ENCODE results near the gene TCEAL1.

Gene TCEAL1

DNA sequence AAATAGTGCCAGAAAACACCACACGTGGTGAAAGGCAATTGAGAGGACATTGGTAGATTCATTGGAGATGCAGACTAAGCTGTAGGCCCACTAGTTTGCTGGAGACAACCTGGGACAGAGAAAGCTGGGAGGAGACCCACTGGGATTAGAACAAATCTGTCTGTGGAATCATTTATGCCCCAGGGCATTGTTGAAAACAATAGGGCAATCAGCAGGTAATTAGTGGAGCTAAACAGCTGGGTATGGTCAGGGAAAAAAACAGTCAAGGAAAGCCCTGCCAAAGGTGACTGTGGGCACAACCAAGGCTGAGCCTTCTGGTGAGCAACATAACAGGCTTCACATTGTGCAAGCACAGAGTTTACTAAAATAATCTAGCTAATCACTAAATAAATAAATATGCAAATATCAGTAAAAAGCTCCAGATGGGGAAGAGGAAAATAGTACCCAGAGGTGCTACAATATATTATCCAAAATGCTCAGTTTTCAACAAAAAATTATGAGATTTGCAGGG lies 12.0 kb upstream of the TCEAL1 start:
- Histone ChIP-seq H3K36me3 (ENCODE audit: insufficient read depth, low read length) (no peaks in the 10 kb centered on the region), H3K79me2 (ENCODE audit: insufficient read depth, low read length) (no peaks in the 10 kb centered on the region), H3K27me3 (ENCODE audit: insufficient read depth, low read length, poor library complexity) (no peaks in the 10 kb centered on the region), H2AFZ (ENCODE audit: low read depth, low read length) (no peak overlapping the region), H3K9me3 (ENCODE audit: insufficient read depth, low read length, severe bottlenecking) (no peaks in the 10 kb centered on the region), H3K9ac (ENCODE audit: low read depth, low read length) (no peak overlapping the region), H3K4me3 (ENCODE audit: low read depth in 1 of 2, low read length in 2 of 2) (no peak overlapping the region), H3K4me2 (ENCODE audit: insufficient read depth, low read length) (no peak overlapping the region), H3K27ac (ENCODE audit: low read length) (no peak overlapping the region), H3K4me1 (ENCODE audit: insufficient read depth, low read length) (no peaks in the 10 kb centered on the region), H4K20me1 (ENCODE audit: insufficient read depth, low read length) (no peaks in the 10 kb centered on the region)
- TF ChIP-seq, protein P1, sequence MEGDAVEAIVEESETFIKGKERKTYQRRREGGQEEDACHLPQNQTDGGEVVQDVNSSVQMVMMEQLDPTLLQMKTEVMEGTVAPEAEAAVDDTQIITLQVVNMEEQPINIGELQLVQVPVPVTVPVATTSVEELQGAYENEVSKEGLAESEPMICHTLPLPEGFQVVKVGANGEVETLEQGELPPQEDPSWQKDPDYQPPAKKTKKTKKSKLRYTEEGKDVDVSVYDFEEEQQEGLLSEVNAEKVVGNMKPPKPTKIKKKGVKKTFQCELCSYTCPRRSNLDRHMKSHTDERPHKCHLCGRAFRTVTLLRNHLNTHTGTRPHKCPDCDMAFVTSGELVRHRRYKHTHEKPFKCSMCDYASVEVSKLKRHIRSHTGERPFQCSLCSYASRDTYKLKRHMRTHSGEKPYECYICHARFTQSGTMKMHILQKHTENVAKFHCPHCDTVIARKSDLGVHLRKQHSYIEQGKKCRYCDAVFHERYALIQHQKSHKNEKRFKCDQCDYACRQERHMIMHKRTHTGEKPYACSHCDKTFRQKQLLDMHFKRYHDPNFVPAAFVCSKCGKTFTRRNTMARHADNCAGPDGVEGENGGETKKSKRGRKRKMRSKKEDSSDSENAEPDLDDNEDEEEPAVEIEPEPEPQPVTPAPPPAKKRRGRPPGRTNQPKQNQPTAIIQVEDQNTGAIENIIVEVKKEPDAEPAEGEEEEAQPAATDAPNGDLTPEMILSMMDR (IDR thresholded peaks at IDR 0.05; ENCODE audit: borderline replicate concordance, extremely low read depth, low read length, poor library complexity, severe bottlenecking): no peak
- TF ChIP-seq EZH2 (IDR thresholded peaks at IDR 0.05; ENCODE audit: borderline replicate concordance, low read depth, low read length, severe bottlenecking): no peak
- DNase-seq (no peak), ATAC-seq (ENCODE audit: insufficient read depth, low read depth) (no peak)

DNA sequence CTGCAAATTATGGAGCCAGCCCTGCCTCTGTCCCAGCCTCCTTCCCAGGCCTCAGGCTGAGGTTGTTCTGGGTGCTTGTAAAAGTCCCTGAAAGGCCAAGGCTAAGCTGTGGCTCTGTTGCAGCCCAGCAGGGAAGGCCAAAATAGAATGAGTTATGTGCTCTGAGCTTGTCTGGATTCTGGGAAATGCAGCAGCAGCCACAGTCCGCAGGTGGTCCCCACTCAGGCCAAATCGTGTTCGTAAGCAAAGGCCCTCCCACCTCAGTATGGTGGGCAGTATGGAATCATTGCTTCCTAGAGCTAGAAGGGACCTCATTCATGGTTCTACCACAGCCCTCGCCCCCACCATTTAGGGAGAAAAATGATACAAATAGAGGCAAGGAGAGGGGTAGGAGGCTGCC lies 4.7 kb upstream of the TCEAL1 start:
- Histone ChIP-seq H2AFZ (ENCODE audit: low read depth, low read length) (no peak overlapping the region), H3K27me3 (ENCODE audit: insufficient read depth, low read length, poor library complexity) (no peaks in the 10 kb centered on the region), H3K4me1 (ENCODE audit: insufficient read depth, low read length) (peaks cover 11% of the 10 kb centered on the region; the same call in 1 of the 2 replicates), H3K4me3 (ENCODE audit: low read depth in 1 of 2, low read length in 2 of 2) (no peak overlapping the region), H3K9me3 (ENCODE audit: insufficient read depth, low read length, severe bottlenecking) (no peaks in the 10 kb centered on the region), H4K20me1 (ENCODE audit: insufficient read depth, low read length) (no peaks in the 10 kb centered on the region), H3K27ac (ENCODE audit: low read length) (no peak overlapping the region), H3K36me3 (ENCODE audit: insufficient read depth, low read length) (no peaks in the 10 kb centered on the region), H3K4me2 (ENCODE audit: insufficient read depth, low read length) (no peak overlapping the region), H3K79me2 (ENCODE audit: insufficient read depth, low read length) (peaks cover 8% of the 10 kb centered on the region; the same call in 1 of the 2 replicates), H3K9ac (ENCODE audit: low read depth, low read length) (no peak overlapping the region)
- DNase-seq (no peak), ATAC-seq (ENCODE audit: insufficient read depth, low read depth) (no peak)
- TF ChIP-seq EZH2 (IDR thresholded peaks at IDR 0.05; ENCODE audit: borderline replicate concordance, low read depth, low read length, severe bottlenecking): no peak

DNA sequence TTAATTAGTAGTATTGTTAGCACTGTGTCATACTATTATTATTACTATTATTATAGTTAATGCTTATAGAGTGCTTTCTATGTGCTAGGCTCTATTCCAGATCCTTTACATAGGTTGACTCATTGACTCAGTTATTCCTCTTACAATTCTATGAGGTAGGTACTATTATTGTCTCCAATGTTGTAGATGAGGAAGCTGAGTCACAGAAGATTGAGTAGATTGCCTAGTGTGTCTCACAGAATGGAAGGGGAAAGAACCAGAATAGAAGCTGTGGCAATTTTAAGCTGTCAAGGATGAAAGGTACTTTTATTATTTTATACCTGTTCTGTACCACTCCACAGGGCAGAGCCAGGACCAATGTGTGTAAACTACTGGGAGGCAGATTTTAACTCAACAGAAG lies 1.9 kb upstream of the TCEAL1 start:
- DNase-seq (no peak), ATAC-seq (ENCODE audit: insufficient read depth, low read depth) (no peak)
- Histone ChIP-seq H2AFZ (ENCODE audit: low read depth, low read length) (no peak overlapping the region), H3K27me3 (ENCODE audit: insufficient read depth, low read length, poor library complexity) (no peaks in the 10 kb centered on the region), H3K4me1 (ENCODE audit: insufficient read depth, low read length) (peaks cover 22% of the 10 kb centered on the region), H3K9ac (ENCODE audit: low read depth, low read length) (no peak overlapping the region), H3K4me2 (ENCODE audit: insufficient read depth, low read length) (no peak overlapping the region), H4K20me1 (ENCODE audit: insufficient read depth, low read length) (no peaks in the 10 kb centered on the region), H3K4me3 (ENCODE audit: low read depth in 1 of 2, low read length in 2 of 2) (no peak overlapping the region), H3K27ac (ENCODE audit: low read length) (no peak overlapping the region), H3K9me3 (ENCODE audit: insufficient read depth, low read length, severe bottlenecking) (no peaks in the 10 kb centered on the region), H3K36me3 (ENCODE audit: insufficient read depth, low read length) (no peaks in the 10 kb centered on the region), H3K79me2 (ENCODE audit: insufficient read depth, low read length) (peaks cover 10% of the 10 kb centered on the region; the same call in 1 of the 2 replicates)
- TF ChIP-seq EZH2 (IDR thresholded peaks at IDR 0.05; ENCODE audit: borderline replicate concordance, low read depth, low read length, severe bottlenecking): no peak
- TF ChIP-seq, protein P1 (IDR thresholded peaks at IDR 0.05; ENCODE audit: borderline replicate concordance, extremely low read depth, low read length, poor library complexity, severe bottlenecking): no peak

DNA sequence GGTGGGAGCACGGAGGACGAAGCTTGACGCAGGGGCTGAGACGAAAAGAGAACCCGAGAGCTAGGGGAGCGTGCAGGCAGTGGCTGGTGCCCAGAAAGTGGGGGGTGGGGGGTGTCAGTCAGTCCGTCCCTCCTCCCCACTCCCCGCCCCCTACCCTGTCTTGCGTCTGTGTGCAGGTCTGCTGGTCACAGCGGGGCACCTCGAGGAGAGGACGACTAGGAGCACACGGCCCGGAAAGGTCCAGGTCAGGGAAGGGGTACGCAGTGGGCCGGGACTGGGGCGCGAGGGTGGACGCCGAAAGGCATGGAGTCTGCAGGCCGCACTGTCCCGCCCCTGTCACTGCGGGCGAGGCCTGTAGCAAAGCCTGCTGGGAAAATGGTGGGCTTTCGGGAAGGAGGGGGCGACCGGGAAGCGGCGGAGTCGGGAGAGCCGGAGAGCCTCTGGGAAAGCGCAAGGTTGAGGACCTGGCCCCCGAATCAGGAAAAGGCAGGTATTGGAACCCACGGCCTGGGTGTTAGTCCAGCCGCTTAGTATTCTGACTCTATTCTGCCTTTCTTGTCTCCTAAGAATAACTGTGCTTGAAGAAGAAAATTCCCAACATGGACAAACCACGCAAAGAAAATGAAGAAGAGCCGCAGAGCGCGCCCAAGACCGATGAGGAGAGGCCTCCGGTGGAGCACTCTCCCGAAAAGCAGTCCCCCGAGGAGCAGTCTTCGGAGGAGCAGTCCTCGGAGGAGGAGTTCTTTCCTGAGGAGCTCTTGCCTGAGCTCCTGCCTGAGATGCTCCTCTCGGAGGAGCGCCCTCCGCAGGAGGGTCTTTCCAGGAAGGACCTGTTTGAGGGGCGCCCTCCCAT lies 769 bp downstream of the TCEAL1 start:
- H3K36me3 ChIP-seq (ENCODE audit: insufficient read depth, low read length): no peaks in the 10 kb centered on the region
- H2AFZ ChIP-seq (ENCODE audit: low read depth, low read length): peak overlapping the region; percentile 87
- ATAC-seq (ENCODE audit: insufficient read depth, low read depth) (peak; percentile 70), DNase-seq (peak; percentile 52)
- no peaks in the 10 kb centered on the region for H4K20me1 ChIP-seq (ENCODE audit: insufficient read depth, low read length)
- H3K9me3 ChIP-seq (ENCODE audit: insufficient read depth, low read length, severe bottlenecking): no peaks in the 10 kb centered on the region
- peak overlapping the region; percentile 73 for H3K4me2 ChIP-seq (ENCODE audit: insufficient read depth, low read length)
- H3K27me3 ChIP-seq (ENCODE audit: insufficient read depth, low read length, poor library complexity): no peaks in the 10 kb centered on the region
- H3K79me2 ChIP-seq (ENCODE audit: insufficient read depth, low read length): peaks cover 10% of the 10 kb centered on the region; the same call in 1 of the 2 replicates
- TF ChIP-seq EZH2 (IDR thresholded peaks at IDR 0.05; ENCODE audit: borderline replicate concordance, low read depth, low read length, severe bottlenecking): no peak
- TF ChIP-seq, protein P1 (IDR thresholded peaks at IDR 0.05; ENCODE audit: borderline replicate concordance, extremely low read depth, low read length, poor library complexity, severe bottlenecking): peak; percentile 41
- peak overlapping the region; percentile 52 to 67 for H3K4me3 ChIP-seq (ENCODE audit: low read depth in 1 of 2, low read length in 2 of 2)
- peak overlapping the region; percentile 82 for H3K9ac ChIP-seq (ENCODE audit: low read depth, low read length)
- peaks cover 22% of the 10 kb centered on the region for H3K4me1 ChIP-seq (ENCODE audit: insufficient read depth, low read length)
- peak overlapping the region; percentile 73 for H3K27ac ChIP-seq (ENCODE audit: low read length)

All from DND-41 (cell line).